Suprapubic skin (tissue), 4 donors: ENCODE data around the gene GATAD1. TPM values are rescaled to one million over a fixed set of nuclear protein-coding genes. Genes with fewer than 3 reads are reported as not detected.

Experiments used
- DNase-seq, 2 donors: peaks; one replicate each; pipeline ENCODE4 v3.0.0-alpha.2; 2019; ENCODE audit warnings: low spot score in 2 of 2
- H3K27ac ChIP-seq: fragments of 200-600 bp; sonication (generic); one replicate; pipeline ENCODE4 v1.5.1; 2019
- H3K27me3 ChIP-seq: fragments of 200-600 bp; sonication (generic); one replicate; pipeline ENCODE4 v1.5.1; 2019
- H3K36me3 ChIP-seq: fragments of 200-600 bp; sonication (generic); one replicate; pipeline ENCODE4 v1.5.1; 2019
- H3K4me1 ChIP-seq: fragments of 200-600 bp; sonication (generic); one replicate; pipeline ENCODE4 v1.5.1; 2019
- H3K4me3 ChIP-seq: fragments of 200-600 bp; sonication (generic); one replicate; pipeline ENCODE4 v1.5.1; 2019; ENCODE audit warnings: mild to moderate bottlenecking
- H3K9me3 ChIP-seq: fragments of 200-600 bp; sonication (generic); one replicate; pipeline ENCODE4 v1.5.1; 2019
- CTCF ChIP-seq, 2 donors: fragments of 200-600 bp in 1 of 2; fragments of 450-650 bp in 1 of 2; sonication (generic) in 1 of 2; IDR thresholded peaks; one replicate each; pipeline ENCODE4 v1.5.1; 2016 to 2019; ENCODE audit warnings: antibody characterized with exemption in 2 of 2, mild to moderate bottlenecking in 1 of 2, moderate library complexity in 1 of 2
- EP300 ChIP-seq: sonication (generic); formaldehyde crosslinking; IDR thresholded peaks from one replicate; pipeline ENCODE4 v1.6.1; 2017; ENCODE audit warnings: antibody characterized with exemption
- POLR2A ChIP-seq, 2 donors: fragments of 450-650 bp; IDR thresholded peaks; one replicate each; pipeline ENCODE4 v1.6.1; 2017; ENCODE audit warnings: antibody characterized with exemption in 2 of 2, mild to moderate bottlenecking in 2 of 2, moderate library complexity in 2 of 2
- POLR2AphosphoS5 ChIP-seq, 3 donors: sonication (generic); formaldehyde crosslinking; IDR thresholded peaks; one replicate each; pipeline ENCODE4 v1.6.1; 2017; ENCODE audit warnings: antibody characterized with exemption in 3 of 3
- WGBS: methylation state at CpG from one replicate; pipeline ENCODE4 v1.1.5; 2018; 5-methylcytosine and 5-hydroxymethylcytosine counted together
- total RNA-seq, 4 donors: library from RNA; depleted of rRNA; stranded (reverse); fragments of >200 nt; gene quantifications; one replicate each; pipeline ENCODE4 v1.1.0, GENCODE V29; 2016

Gene GATAD1
- total RNA-seq, 4 donors from 2014 or later = 11.6 to 70.6 (median 17.8) TPM

GRCh38 chr7:92451645-92452044, 4.4 kb downstream of the GATAD1 start:
- Histone ChIP-seq H3K4me1 (peaks cover 13% of the 10 kb centered on the region), H3K9me3 (no peaks in the 10 kb centered on the region), H3K4me3 (no peak overlapping the region), H3K27ac (no peak overlapping the region), H3K27me3 (no peaks in the 10 kb centered on the region), H3K36me3 (peaks cover 68% of the 10 kb centered on the region)
- no peak for TF ChIP-seq CTCF (IDR thresholded peaks at IDR 0.05)
- no peak for TF ChIP-seq POLR2A (IDR thresholded peaks at IDR 0.05)
- TF ChIP-seq EP300 = no peak
- TF ChIP-seq POLR2AphosphoS5 (IDR thresholded peaks at IDR 0.05) = no peak
- 98% methylated on average over 2 of the region's 2 CpGs for WGBS
- no peak for DNase-seq

GRCh38 chr7:92456236-92456635, 9.0 kb downstream of the GATAD1 start:
- Histone ChIP-seq H3K4me3 (no peak overlapping the region), H3K36me3 (peaks cover 68% of the 10 kb centered on the region)

DNA sequence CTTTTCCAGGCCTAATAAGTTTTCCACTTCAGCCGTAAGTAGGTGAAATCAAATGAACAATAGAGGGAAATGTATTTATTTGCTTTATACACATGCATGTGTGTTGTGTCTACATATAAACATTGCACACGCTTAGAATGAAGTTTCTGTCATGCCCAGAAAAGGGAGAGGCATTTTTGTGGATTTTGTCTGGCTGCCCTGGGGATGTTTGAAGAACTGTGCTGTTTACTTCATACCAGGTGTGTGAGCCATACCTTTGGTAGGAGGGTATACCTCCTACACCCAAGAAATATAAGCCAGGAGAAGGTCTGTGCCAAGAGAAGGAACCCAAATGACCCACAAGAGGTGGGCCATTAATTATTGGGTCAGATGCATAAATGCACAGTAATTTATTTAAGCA, 12.8 kb downstream of the GATAD1 start:
- Histone ChIP-seq H3K27ac (no peak overlapping the region), H3K4me1 (peaks cover 20% of the 10 kb centered on the region), H3K27me3 (no peaks in the 10 kb centered on the region), H3K4me3 (no peak overlapping the region), H3K36me3 (peaks cover 31% of the 10 kb centered on the region), H3K9me3 (no peaks in the 10 kb centered on the region)
- TF ChIP-seq CTCF (IDR thresholded peaks at IDR 0.05) = no peak
- TF ChIP-seq EP300 = no peak
- no peak for TF ChIP-seq POLR2A (IDR thresholded peaks at IDR 0.05)
- TF ChIP-seq POLR2AphosphoS5 (IDR thresholded peaks at IDR 0.05) = no peak
- DNase-seq = no peak
- WGBS = 54% methylated on average over 2 of the region's 2 CpGs

More at GRCh38 chr7:92456236-92456635, 9.0 kb downstream of the GATAD1 start:
- peaks cover 5% of the 10 kb centered on the region for H3K4me1 ChIP-seq
- WGBS = 94% methylated on average over 2 of the region's 2 CpGs
- no peak for TF ChIP-seq POLR2A (IDR thresholded peaks at IDR 0.05)
- TF ChIP-seq EP300 = no peak
- no peak for TF ChIP-seq POLR2AphosphoS5 (IDR thresholded peaks at IDR 0.05)
- TF ChIP-seq CTCF (IDR thresholded peaks at IDR 0.05) = no peak
- no peak overlapping the region for H3K27ac ChIP-seq
- no peak for DNase-seq
- no peaks in the 10 kb centered on the region for H3K9me3 ChIP-seq
- H3K27me3 ChIP-seq = no peaks in the 10 kb centered on the region

- Histone ChIP-seq H3K4me3 (no peak overlapping the region), H3K27ac (no peak overlapping the region), H3K36me3 (peaks cover 27% of the 10 kb centered on the region), H3K27me3 (no peaks in the 10 kb centered on the region), H3K4me1 (peaks cover 20% of the 10 kb centered on the region), H3K9me3 (no peaks in the 10 kb centered on the region)
- TF ChIP-seq POLR2A (IDR thresholded peaks at IDR 0.05) = no peak
- WGBS = 84% methylated on average over 4 of the region's 4 CpGs
- no peak for DNase-seq
Measured at GRCh38 chr7:92460510-92460909, 13.2 kb downstream of the GATAD1 start.

- H3K27ac ChIP-seq = no peak overlapping the region
- no peaks in the 10 kb centered on the region for H3K27me3 ChIP-seq
- H3K36me3 ChIP-seq = peaks cover 19% of the 10 kb centered on the region
- 62% methylated on average over 8 of the region's 8 CpGs for WGBS
- no peak overlapping the region for H3K4me3 ChIP-seq
- peaks cover 20% of the 10 kb centered on the region for H3K4me1 ChIP-seq
- H3K9me3 ChIP-seq = no peaks in the 10 kb centered on the region
- DNase-seq = no peak
- peak in 1 of 2 donors; percentile 68 for TF ChIP-seq CTCF (IDR thresholded peaks at IDR 0.05)
- no peak for TF ChIP-seq EP300
Measured at GRCh38 chr7:92461027-92462003, 14.0 kb downstream of the GATAD1 start.
